Measurements from ENCODE around the gene BEAN1.

Gene BEAN1

GRCh38 chr16:66420396-66420795, 6.7 kb upstream of the BEAN1 start:
- Histone ChIP-seq H4K91ac (ENCODE audit: low read depth, low read length) (no peak overlapping the region), H2BK12ac (ENCODE audit: low read length) (no peak overlapping the region), H3K4me3 (ENCODE audit: low read depth, low read length) (no peak overlapping the region), H3K18ac (ENCODE audit: low read length) (no peak overlapping the region), H3K9ac (ENCODE audit: low read length) (no peak overlapping the region), H3K14ac (ENCODE audit: low read length) (no peak overlapping the region), H4K8ac (ENCODE audit: low read depth, low read length) (no peak overlapping the region), H3K4me2 (ENCODE audit: low read length) (no peak overlapping the region), H2AK5ac (ENCODE audit: low read length) (no peak overlapping the region), H3K4me1 (ENCODE audit: control insufficient read depth in 1 of 2, insufficient read depth in 2 of 2, low read length in 2 of 2) (peaks cover 0 to 2% of the 10 kb centered on the region in 2 experiments), H3K4ac (ENCODE audit: low read depth, low read length) (no peak overlapping the region), H2BK120ac (ENCODE audit: insufficient read depth, low read length, poor library complexity) (no peak overlapping the region), H3K23ac (ENCODE audit: low read length) (no peak overlapping the region), H2BK5ac (ENCODE audit: low read depth, low read length, poor library complexity) (no peak overlapping the region), H4K12ac (ENCODE audit: low read depth, low read length) (no peak overlapping the region), H3K36me3 (ENCODE audit: control insufficient read depth in 1 of 2, insufficient read depth in 2 of 2, low read length in 2 of 2) (no peaks in the 10 kb centered on the region), H3K9me3 (ENCODE audit: insufficient read depth, low read depth, low read length) (no peaks in the 10 kb centered on the region), H2AFZ (ENCODE audit: insufficient read depth, low read length, poor library complexity) (no peak overlapping the region), H3K79me2 (ENCODE audit: control insufficient read depth, insufficient read depth, low read length, poor library complexity) (no peaks in the 10 kb centered on the region), H3K27ac (ENCODE audit: low read depth, low read length) (no peak overlapping the region), H3K27me3 (ENCODE audit: insufficient read depth, low read length) (peaks cover 9% of the 10 kb centered on the region), H3K79me1 (ENCODE audit: low read length) (no peaks in the 10 kb centered on the region)
- DNase-seq = no peak
- WGBS (ENCODE audit: extremely low coverage, insufficient coverage, insufficient read length) = no CpG with 5 or more reads among the region's 1 CpG

- H3K27me3 ChIP-seq (ENCODE audit: insufficient read depth, low read length) = peaks cover 22% of the 10 kb centered on the region
- H3K36me3 ChIP-seq (ENCODE audit: control insufficient read depth in 1 of 2, insufficient read depth in 2 of 2, low read length in 2 of 2) = no peaks in the 10 kb centered on the region
- H4K8ac ChIP-seq (ENCODE audit: low read depth, low read length) = no peak overlapping the region
- no peak overlapping the region for H3K18ac ChIP-seq (ENCODE audit: low read length)
- H3K4me3 ChIP-seq (ENCODE audit: low read depth, low read length) = no peak overlapping the region
- peaks cover 0 to 5% of the 10 kb centered on the region in 2 experiments for H3K4me1 ChIP-seq (ENCODE audit: control insufficient read depth in 1 of 2, insufficient read depth in 2 of 2, low read length in 2 of 2)
- H4K12ac ChIP-seq (ENCODE audit: low read depth, low read length) = no peak overlapping the region
- H3K27ac ChIP-seq (ENCODE audit: low read depth, low read length) = no peak overlapping the region
- peaks cover 5% of the 10 kb centered on the region for H3K9me3 ChIP-seq (ENCODE audit: insufficient read depth, low read depth, low read length)
- H2AFZ ChIP-seq (ENCODE audit: insufficient read depth, low read length, poor library complexity) = no peak overlapping the region
- no CpG with 5 or more reads among the region's 6 CpGs for WGBS (ENCODE audit: extremely low coverage, insufficient coverage, insufficient read length)
- H2BK12ac ChIP-seq (ENCODE audit: low read length) = no peak overlapping the region
- H3K23ac ChIP-seq (ENCODE audit: low read length) = no peak overlapping the region
- no peaks in the 10 kb centered on the region for H3K79me2 ChIP-seq (ENCODE audit: control insufficient read depth, insufficient read depth, low read length, poor library complexity)
- no peak overlapping the region for H2AK5ac ChIP-seq (ENCODE audit: low read length)
- no peak overlapping the region for H3K4me2 ChIP-seq (ENCODE audit: low read length)
- no peak overlapping the region for H2BK120ac ChIP-seq (ENCODE audit: insufficient read depth, low read length, poor library complexity)
- H2BK5ac ChIP-seq (ENCODE audit: low read depth, low read length, poor library complexity) = no peak overlapping the region
- H3K4ac ChIP-seq (ENCODE audit: low read depth, low read length) = no peak overlapping the region
- H3K79me1 ChIP-seq (ENCODE audit: low read length) = no peaks in the 10 kb centered on the region
- H4K91ac ChIP-seq (ENCODE audit: low read depth, low read length) = no peak overlapping the region
- no peak overlapping the region for H3K9ac ChIP-seq (ENCODE audit: low read length)
- no peak for DNase-seq
- H3K14ac ChIP-seq (ENCODE audit: low read length) = no peak overlapping the region
Observed at GRCh38 chr16:66421891-66422290, 5.2 kb upstream of the BEAN1 start.

GRCh38 chr16:66422366-66422765, 4.7 kb upstream of the BEAN1 start:
- no peak overlapping the region for H4K91ac ChIP-seq (ENCODE audit: low read depth, low read length)
- H2BK120ac ChIP-seq (ENCODE audit: insufficient read depth, low read length, poor library complexity) = no peak overlapping the region
- H3K4me2 ChIP-seq (ENCODE audit: low read length) = no peak overlapping the region
- H2BK5ac ChIP-seq (ENCODE audit: low read depth, low read length, poor library complexity) = no peak overlapping the region
- no peak overlapping the region for H3K4me3 ChIP-seq (ENCODE audit: low read depth, low read length)
- H3K9ac ChIP-seq (ENCODE audit: low read length) = no peak overlapping the region
- peaks cover 5% of the 10 kb centered on the region for H3K9me3 ChIP-seq (ENCODE audit: insufficient read depth, low read depth, low read length)
- H3K14ac ChIP-seq (ENCODE audit: low read length) = no peak overlapping the region
- H3K23ac ChIP-seq (ENCODE audit: low read length) = no peak overlapping the region
- H3K36me3 ChIP-seq (ENCODE audit: control insufficient read depth in 1 of 2, insufficient read depth in 2 of 2, low read length in 2 of 2) = no peaks in the 10 kb centered on the region
- H2BK12ac ChIP-seq (ENCODE audit: low read length) = no peak overlapping the region
- no peaks in the 10 kb centered on the region for H3K79me1 ChIP-seq (ENCODE audit: low read length)
- H4K12ac ChIP-seq (ENCODE audit: low read depth, low read length) = no peak overlapping the region
- no peak overlapping the region for H3K27ac ChIP-seq (ENCODE audit: low read depth, low read length)
- no peak overlapping the region for H2AFZ ChIP-seq (ENCODE audit: insufficient read depth, low read length, poor library complexity)
- peaks cover 25% of the 10 kb centered on the region for H3K27me3 ChIP-seq (ENCODE audit: insufficient read depth, low read length)
- no peak overlapping the region for H3K18ac ChIP-seq (ENCODE audit: low read length)
- H4K8ac ChIP-seq (ENCODE audit: low read depth, low read length) = no peak overlapping the region
- peaks cover 0 to 5% of the 10 kb centered on the region in 2 experiments for H3K4me1 ChIP-seq (ENCODE audit: control insufficient read depth in 1 of 2, insufficient read depth in 2 of 2, low read length in 2 of 2)
- no peak overlapping the region for H2AK5ac ChIP-seq (ENCODE audit: low read length)
- no peaks in the 10 kb centered on the region for H3K79me2 ChIP-seq (ENCODE audit: control insufficient read depth, insufficient read depth, low read length, poor library complexity)
- no peak overlapping the region for H3K4ac ChIP-seq (ENCODE audit: low read depth, low read length)
- WGBS (ENCODE audit: extremely low coverage, insufficient coverage, insufficient read length) = no CpG with 5 or more reads among the region's 2 CpGs
- no peak for DNase-seq

- H3K4me3 ChIP-seq (ENCODE audit: low read depth, low read length) = no peak overlapping the region
- H3K4me1 ChIP-seq (ENCODE audit: control insufficient read depth in 1 of 2, insufficient read depth in 2 of 2, low read length in 2 of 2) = peaks cover 5 to 10% of the 10 kb centered on the region in 2 experiments
- no peak overlapping the region for H2BK120ac ChIP-seq (ENCODE audit: insufficient read depth, low read length, poor library complexity)
- no peak overlapping the region for H2BK12ac ChIP-seq (ENCODE audit: low read length)
- no CpG with 5 or more reads among the region's 1 CpG for WGBS (ENCODE audit: extremely low coverage, insufficient coverage, insufficient read length)
- H3K27ac ChIP-seq (ENCODE audit: low read depth, low read length) = no peak overlapping the region
- H3K4ac ChIP-seq (ENCODE audit: low read depth, low read length) = no peak overlapping the region
- no peak overlapping the region for H3K9ac ChIP-seq (ENCODE audit: low read length)
- no peaks in the 10 kb centered on the region for H3K79me1 ChIP-seq (ENCODE audit: low read length)
- H3K36me3 ChIP-seq (ENCODE audit: control insufficient read depth in 1 of 2, insufficient read depth in 2 of 2, low read length in 2 of 2) = no peaks in the 10 kb centered on the region
- no peak overlapping the region for H4K12ac ChIP-seq (ENCODE audit: low read depth, low read length)
- no peak overlapping the region for H4K8ac ChIP-seq (ENCODE audit: low read depth, low read length)
- H3K18ac ChIP-seq (ENCODE audit: low read length) = no peak overlapping the region
- no peak overlapping the region for H4K91ac ChIP-seq (ENCODE audit: low read depth, low read length)
- H3K27me3 ChIP-seq (ENCODE audit: insufficient read depth, low read length) = peaks cover 33% of the 10 kb centered on the region
- peaks cover 9% of the 10 kb centered on the region for H3K9me3 ChIP-seq (ENCODE audit: insufficient read depth, low read depth, low read length)
- no peak overlapping the region for H3K14ac ChIP-seq (ENCODE audit: low read length)
- H3K79me2 ChIP-seq (ENCODE audit: control insufficient read depth, insufficient read depth, low read length, poor library complexity) = no peaks in the 10 kb centered on the region
- no peak overlapping the region for H2AK5ac ChIP-seq (ENCODE audit: low read length)
- no peak for DNase-seq
- H3K4me2 ChIP-seq (ENCODE audit: low read length) = no peak overlapping the region
- no peak overlapping the region for H2BK5ac ChIP-seq (ENCODE audit: low read depth, low read length, poor library complexity)
- H2AFZ ChIP-seq (ENCODE audit: insufficient read depth, low read length, poor library complexity) = no peak overlapping the region
- H3K23ac ChIP-seq (ENCODE audit: low read length) = no peak overlapping the region
Observed at GRCh38 chr16:66423177-66423576, 3.9 kb upstream of the BEAN1 start.
